GM19397 (cell line): ENCODE results near the gene ANKRD30BL.
"Not testable (repeated sequence)": the region's sequence is repeated elsewhere in the genome, so short reads cannot be mapped to it uniquely, and the experiment has no call there.

Source experiments
- ATAC-seq: cut with Tn5 transposase; IDR thresholded peaks from one replicate; pipeline ENCODE4 v1.9.1; 2021; ENCODE audit warnings: mild to moderate bottlenecking, moderate library complexity; ENCODE audit not compliant: unreplicated experiment

ANKRD30BL gene, protein sequence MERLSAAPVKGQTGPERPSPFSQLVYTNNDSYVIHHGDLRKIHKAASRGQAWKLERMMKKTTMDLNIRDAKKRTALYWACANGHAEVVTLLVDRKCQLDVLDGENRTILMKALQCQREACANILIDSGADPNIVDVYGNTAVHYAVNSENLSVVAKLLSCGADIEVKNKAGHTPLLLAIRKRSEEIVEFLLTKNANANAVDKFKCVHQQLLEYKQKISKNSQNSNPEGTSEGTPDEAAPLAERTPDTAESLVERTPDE

DNA sequence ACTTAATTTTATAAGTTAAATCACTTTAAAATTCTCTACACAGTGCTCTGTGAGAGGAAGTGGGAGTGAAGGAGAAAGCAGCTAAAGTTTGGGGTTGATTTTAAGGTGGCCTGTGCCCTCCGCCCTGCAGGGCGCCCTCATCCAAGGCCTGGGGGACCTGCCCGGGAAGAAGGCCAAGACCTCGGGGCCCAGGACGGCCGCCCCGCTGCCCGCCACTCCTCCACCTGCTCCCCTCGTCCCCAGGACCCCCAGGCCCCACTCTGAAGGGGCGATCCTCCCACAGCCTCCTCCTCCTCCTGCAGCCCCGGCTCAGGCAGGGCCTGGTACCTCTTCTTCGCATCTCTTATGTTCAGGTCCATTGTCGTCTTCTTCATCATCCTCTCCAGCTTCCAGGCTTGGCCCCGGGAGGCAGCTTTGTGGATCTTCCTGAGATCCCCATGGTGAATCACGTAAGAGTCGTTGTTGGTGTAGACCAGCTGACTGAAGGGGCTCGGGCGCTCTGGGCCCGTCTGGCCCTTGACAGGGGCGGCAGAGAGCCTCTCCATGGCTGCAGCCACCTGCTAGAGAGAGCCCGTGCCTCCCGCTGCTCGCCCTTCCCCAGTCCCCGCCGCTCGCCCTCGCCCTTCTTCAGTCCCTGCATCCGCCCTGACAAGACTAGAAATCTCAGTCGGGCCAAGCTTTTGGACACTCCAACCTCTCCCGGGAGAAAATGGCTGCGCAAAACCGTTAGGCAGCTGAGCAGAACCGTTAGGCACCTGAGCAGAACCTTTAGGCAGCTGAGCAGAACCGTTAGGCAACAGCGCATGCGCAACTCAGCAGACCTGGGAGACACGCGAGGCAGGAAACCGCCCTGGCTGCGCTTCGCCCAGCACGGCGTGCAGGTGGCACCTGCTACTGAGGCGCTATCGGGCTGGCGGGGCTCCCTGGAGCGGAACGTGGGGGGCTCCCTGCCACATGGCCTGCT lies at the start of gene ANKRD30BL:
TSS of gene ANKRD30BL (minus strand) at position 792 of the 964 bp plus-strand sequence. CDS start at position 545, 247 bp downstream.
- ATAC-seq: not testable (repeated sequence)

DNA sequence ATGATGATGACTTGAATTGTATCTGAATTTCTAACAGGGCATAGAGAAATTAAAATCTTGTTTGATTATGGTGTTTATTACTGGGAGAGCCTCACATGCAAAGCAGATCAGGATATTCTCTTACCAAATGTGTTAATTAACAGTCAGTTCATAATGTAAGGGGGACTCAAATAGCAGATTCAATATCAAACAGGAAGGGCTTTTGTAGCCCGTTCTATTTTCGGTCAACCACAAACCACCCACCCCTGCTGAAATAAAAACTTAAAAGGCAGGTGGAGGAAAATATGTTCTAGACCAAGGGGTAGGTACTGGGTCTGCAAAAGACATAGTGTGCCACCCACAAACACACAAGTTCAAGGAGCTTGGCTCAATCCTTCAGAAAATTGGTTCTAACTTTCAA lies 41.1 kb upstream of the ANKRD30BL start:
- ATAC-seq: not testable (repeated sequence)

DNA sequence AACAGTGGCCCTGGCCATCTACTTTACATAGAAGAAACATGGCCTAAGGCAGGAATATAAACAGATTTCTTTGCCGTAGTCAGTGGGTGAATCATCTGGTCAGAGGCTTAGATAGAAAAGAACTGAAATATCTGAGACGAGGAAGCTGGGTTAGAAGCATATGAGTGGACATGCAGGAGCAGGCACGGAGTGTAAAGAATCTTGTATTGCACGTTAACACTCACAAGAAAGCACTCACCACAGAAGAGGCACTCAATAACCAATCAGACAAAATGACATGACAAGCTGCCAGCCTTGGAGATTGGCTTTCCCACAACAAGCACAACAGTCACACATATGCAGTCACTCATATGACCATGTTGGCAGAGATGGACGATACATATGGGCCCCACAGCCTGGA lies 31.1 kb upstream of the ANKRD30BL start:
- not testable (repeated sequence) for ATAC-seq

DNA sequence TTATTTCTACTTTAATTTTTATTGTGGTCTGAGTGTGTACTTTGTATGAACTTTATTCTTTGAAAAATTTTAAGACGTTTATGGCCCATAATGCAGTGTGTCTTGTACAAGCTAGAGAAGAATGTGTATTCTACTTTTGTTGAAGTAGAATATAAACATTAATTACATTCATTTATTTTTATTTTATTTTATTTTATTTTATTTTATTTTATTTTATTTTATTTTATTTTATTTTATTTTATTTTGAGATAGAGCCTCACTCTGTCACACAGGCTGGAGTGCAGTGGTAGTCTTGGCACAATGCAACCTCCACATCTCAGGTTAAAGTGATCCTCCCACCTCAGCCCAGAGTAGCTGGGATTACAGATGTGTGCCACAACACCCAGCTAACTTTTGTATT lies 5.3 kb upstream of the ANKRD30BL start:
- not testable (repeated sequence) for ATAC-seq

DNA sequence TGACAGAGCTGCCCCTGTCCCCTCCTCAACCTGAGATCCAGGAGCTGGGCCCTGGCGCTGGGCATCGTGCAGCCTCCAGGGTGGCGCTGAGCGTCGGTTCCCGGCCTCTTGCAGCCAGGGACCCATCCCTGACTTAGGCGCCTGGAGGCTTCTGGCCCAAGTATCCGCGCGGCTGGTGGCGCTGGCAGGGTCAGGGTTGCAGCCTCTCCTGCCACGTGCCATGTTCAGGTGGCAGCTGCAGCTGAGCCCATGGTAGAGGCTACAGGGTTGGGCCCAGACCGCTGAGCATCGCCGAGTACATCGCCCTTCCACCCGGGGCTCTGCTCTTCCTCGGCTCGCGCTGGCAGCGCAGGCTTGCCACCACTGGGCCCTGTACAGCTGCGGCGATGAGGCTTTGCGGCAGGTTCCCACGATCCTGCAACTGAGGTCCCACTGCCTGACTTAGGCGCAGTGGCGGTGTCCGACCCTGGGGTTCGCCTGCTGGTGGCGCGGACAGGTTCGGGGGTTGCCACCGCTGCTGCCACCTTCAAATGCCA lies 441 bp upstream of the ANKRD30BL start:
- not testable (repeated sequence) for ATAC-seq

DNA sequence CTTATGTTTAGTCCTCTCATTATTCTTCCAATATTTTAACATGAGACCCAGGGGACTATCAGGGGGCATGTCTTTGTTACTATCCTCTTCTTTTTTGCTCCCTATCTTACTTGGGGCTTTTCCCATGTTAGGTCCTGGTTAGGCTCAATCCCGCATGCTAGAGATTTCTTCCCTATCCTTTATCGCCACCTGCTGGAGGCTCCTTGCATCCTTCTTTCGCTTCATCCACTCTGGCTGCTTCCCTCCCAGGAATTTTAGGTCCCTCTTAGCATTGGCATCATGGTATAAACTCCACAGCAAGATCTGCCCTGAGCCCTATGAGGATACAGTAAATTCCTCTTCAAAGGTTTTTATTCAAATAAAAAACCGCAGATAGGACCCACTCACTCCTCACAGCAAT lies 15.0 kb downstream of the ANKRD30BL start:
- ATAC-seq: not testable (repeated sequence)
